PC-3 (cell line): ENCODE measurements around the gene ENO1. TPM values are rescaled to one million over a fixed set of nuclear protein-coding genes. Genes with fewer than 3 reads are reported as not detected.
A peak's percentile ranks its signal among the peaks of the same experiment; 100 is the strongest.

Experiments used
- ATAC-seq: fragments of 200-7000 bp; cut with Tn5 transposase; 2 replicates; pipeline ENCODE4 v1.9.1; 2020; ENCODE audit warnings: mild to moderate bottlenecking, moderate library complexity
- Bru-seq: library from RNA; stranded (reverse); fragments of 400-500 nt; gene quantifications from one replicate; lab custom pipeline; 2021; lab: Mats Ljungman, UMichigan
- BruChase-seq, 2 experiments: library from RNA; stranded (reverse); fragments of 400-500 nt; gene quantifications; one replicate each; lab custom pipeline; 2021; lab: Mats Ljungman, UMichigan
- BruUV-seq: library from RNA; stranded (reverse); fragments of 400-500 nt; replicated peaks from 2 replicates; lab custom pipeline; 2021; lab: Mats Ljungman, UMichigan
- CTCF ChIA-PET: fragments of 300-600 bp; sonication (Branson Sonifier 250); formaldehyde crosslinking; loops from one replicate; lab custom pipeline; 2022; ENCODE audit warnings: antibody characterized with exemption; lab: Charles Lee
- POLR2A ChIA-PET: fragments of 300-600 bp; sonication (Branson Sonifier 250); formaldehyde crosslinking; loops from one replicate; lab custom pipeline; 2022; ENCODE audit warnings: antibody characterized with exemption; ENCODE audit not compliant: unreplicated experiment; lab: Charles Lee
- DNase-seq: peaks from one replicate; pipeline ENCODE4 v3.0.0-alpha.2; 2015
- H2AFZ ChIP-seq: fragments of 300-600 bp; sonication (generic); 2 replicates; pipeline ENCODE4 v1.6.0; 2016; ENCODE audit warnings: antibody characterized with exemption, low read length
- H3F3A ChIP-seq: fragments of 300-600 bp; sonication (generic); one replicate; pipeline ENCODE4 v1.6.0; 2017; ENCODE audit warnings: antibody characterized with exemption, low read length, control low read depth, mild to moderate bottlenecking; ENCODE audit not compliant: unreplicated experiment
- H3K27ac ChIP-seq: fragments of 300-600 bp; sonication (generic); 2 replicates; pipeline ENCODE4 v1.5.1; 2016; ENCODE audit warnings: mild to moderate bottlenecking, low read length
- H3K27me3 ChIP-seq: fragments of 300-600 bp; sonication (generic); 2 replicates; pipeline ENCODE4 v1.6.1; 2016; ENCODE audit warnings: low read length, mixed read lengths
- H3K36me3 ChIP-seq: fragments of 300-600 bp; sonication (generic); 2 replicates; pipeline ENCODE4 v1.6.1; 2016; ENCODE audit warnings: low read depth, mixed run types, low read length, mixed read lengths
- H3K4me1 ChIP-seq: fragments of 300-600 bp; sonication (generic); 2 replicates; pipeline ENCODE4 v1.5.1; 2016; ENCODE audit warnings: low read length; ENCODE audit not compliant: insufficient read depth
- H3K4me2 ChIP-seq: fragments of 300-600 bp; sonication (generic); 2 replicates; pipeline ENCODE4 v1.6.0; 2016; ENCODE audit warnings: low read length
- H3K4me3 ChIP-seq: fragments of 300-600 bp; sonication (generic); 2 replicates; pipeline ENCODE4 v1.5.1; 2016; ENCODE audit warnings: mild to moderate bottlenecking, low read length, mixed read lengths
- H3K79me2 ChIP-seq: fragments of 300-600 bp; sonication (generic); 2 replicates; pipeline ENCODE4 v1.6.1; 2017; ENCODE audit warnings: low read length, mixed read lengths
- H3K9ac ChIP-seq: fragments of 300-600 bp; sonication (generic); 2 replicates; pipeline ENCODE4 v1.6.0; 2016; ENCODE audit warnings: mild to moderate bottlenecking, low read length
- H3K9me2 ChIP-seq: fragments of 300-600 bp; sonication (generic); replicated peaks from 2 replicates; pipeline ENCODE4 v1.6.1; 2016; ENCODE audit warnings: mixed run types, low read length, mixed read lengths
- H3K9me3 ChIP-seq: fragments of 300-600 bp; sonication (generic); 2 replicates; pipeline ENCODE4 v1.6.1; 2016; ENCODE audit warnings: low read length, mixed read lengths
- H4K20me1 ChIP-seq: fragments of 300-600 bp; sonication (generic); 2 replicates; pipeline ENCODE4 v1.6.1; 2016; ENCODE audit warnings: low read length, mixed read lengths
- CTCF ChIP-seq: fragments of 300-600 bp; sonication (generic); conservative IDR thresholded peaks from 2 replicates; pipeline ENCODE4 v1.5.1; 2017; ENCODE audit warnings: antibody characterized with exemption, low read depth, mild to moderate bottlenecking, low read length
- EZH2 ChIP-seq: fragments of 300-600 bp; sonication (generic); IDR thresholded peaks from one replicate; pipeline ENCODE4 v1.6.1; 2017; ENCODE audit warnings: antibody characterized with exemption, mild to moderate bottlenecking, low read length; ENCODE audit not compliant: unreplicated experiment
- EZH2phosphoT487 ChIP-seq: fragments of 300-600 bp; sonication (generic); IDR thresholded peaks from 2 replicates; pipeline ENCODE4 v1.6.1; 2018; ENCODE audit warnings: mild to moderate bottlenecking, antibody characterized with exemption, low read length, borderline replicate concordance
- intact Hi-C: fragments of 100-400 bp; cut with micrococcal nuclease; formaldehyde crosslinking; loops from 2 replicates; pipeline ENCODE4 v1.9.0; 2023
- long read RNA-seq: library from polyadenylated mRNA; unstranded; transcript quantifications from one replicate; pipeline ENCODE4 v2.0.0, GENCODE V29; 2021; ENCODE audit not compliant: unreplicated experiment
- total RNA-seq: library from RNA; depleted of rRNA; stranded (reverse); fragments of >200 nt; gene quantifications from 2 replicates; pipeline ENCODE4 v1.2.3, GENCODE V29; 2014; rRNA removed

The ENO1 gene
- total RNA-seq (3,669 and 3,712 TPM in 2 replicates), Bru-seq, nascent RNA (percentile 99 among the genes with signal in this experiment), BruChase-seq, experiment 1, labeled RNA remaining after a 6-hour chase (percentile 99 among the genes with signal in this experiment), BruChase-seq, experiment 2, labeled RNA remaining after a 2-hour chase (percentile 99 among the genes with signal in this experiment)
- long read RNA-seq, transcript ENO1-201 (12 exons, 1,781 nt), result major isoform, 2,753 of 3,680 reads
- long read RNA-seq, transcript ENO1-206 (3 exons, 1,247 nt), result minor isoform, 5 of 3,680 reads
- long read RNA-seq, transcript ENO1-203 (9 exons, 2,548 nt), result minor isoform, 14 of 3,680 reads
- long read RNA-seq, partial matches to known transcripts, result 822 of 3,680 reads
- long read RNA-seq, other reads (novel, unspliced or antisense), result 86 of 3,680 reads

GRCh38 chr1:8878448-8878697 is at the start of gene ENO1:
ENO1 (minus strand) TSS chr1:8878686; CDS start chr1:8874908, 3,778 bp downstream.
- Histone ChIP-seq H3K27ac (peak within 1 kb of the TSS; percentile 97), H3K9me3 (no peaks in the 10 kb centered on the region), H4K20me1 (peaks cover 38% of the 10 kb centered on the region), H3F3A (peaks cover 36% of the 10 kb centered on the region), H3K27me3 (no peaks in the 10 kb centered on the region), H3K79me2 (peaks cover 54% of the 10 kb centered on the region), H3K4me1 (peaks cover 40% of the 10 kb centered on the region), H3K4me2 (peak within 1 kb of the TSS; percentile 90), H3K9me2 (no peaks in the 10 kb centered on the region), H3K36me3 (peaks cover 36% of the 10 kb centered on the region), H3K9ac (peak within 1 kb of the TSS; percentile 100), H2AFZ (peak within 1 kb of the TSS; percentile 80), H3K4me3 (peak within 1 kb of the TSS; percentile 95)
- no TSS peak for BruUV-seq
- CTCF ChIA-PET, result no interaction called here
- intact Hi-C loops, result loop anchor here (5.0 kb wide), 1 partner anchor 39 kb away; no protein-coding TSS in a partner anchor
- DNase-seq, result no peak
- no peak for TF ChIP-seq EZH2
- no peak for TF ChIP-seq CTCF
- POLR2A ChIA-PET, result interaction anchor here (0.6 kb wide), 2 partner anchors 12 kb away, joined by 8 to 24 read pairs; no protein-coding TSS in a partner anchor
- no peak for ATAC-seq

- Histone ChIP-seq H3K9me3 (no peaks in the 10 kb centered on the region), H3K4me2 (no peak overlapping the region), H3K4me1 (no peaks in the 10 kb centered on the region), H3K9me2 (no peaks in the 10 kb centered on the region), H3F3A (no peaks in the 10 kb centered on the region), H3K36me3 (no peaks in the 10 kb centered on the region), H3K79me2 (no peaks in the 10 kb centered on the region), H3K27ac (no peak overlapping the region), H2AFZ (no peak overlapping the region), H3K4me3 (no peak overlapping the region), H3K27me3 (no peaks in the 10 kb centered on the region), H4K20me1 (no peaks in the 10 kb centered on the region), H3K9ac (no peak overlapping the region)
- POLR2A ChIA-PET, result no interaction called here
- BruUV-seq, result no TSS peak
- ATAC-seq (no peak), DNase-seq (no peak)
- intact Hi-C loops, result no loop called here
- CTCF ChIA-PET, result no interaction called here
- TF ChIP-seq CTCF (no peak), EZH2 (no peak), EZH2phosphoT487 (no peak)
Measured at GRCh38 chr1:8926707-8927694, 48.5 kb upstream of the ENO1 start.
